Epithelial cell of esophagus (primary cell): Measurements from ENCODE around the gene MARF1.

Experiments
- DNase-seq: peaks from one replicate; pipeline ENCODE4 v3.0.0; 2010; ENCODE audit warnings: low read depth
- H3K4me3 ChIP-seq: 2 replicates; pipeline ENCODE4 v1.5.1; 2011; ENCODE audit warnings: mild to moderate bottlenecking, low read length, control low read depth
- CTCF ChIP-seq: IDR thresholded peaks from 2 replicates; pipeline ENCODE4 v1.5.1; 2011; ENCODE audit warnings: low read depth, mild to moderate bottlenecking, low read length, control low read depth, inconsistent platforms; ENCODE audit not compliant: insufficient read depth; ENCODE audit errors: missing control alignments

Gene MARF1

DNA sequence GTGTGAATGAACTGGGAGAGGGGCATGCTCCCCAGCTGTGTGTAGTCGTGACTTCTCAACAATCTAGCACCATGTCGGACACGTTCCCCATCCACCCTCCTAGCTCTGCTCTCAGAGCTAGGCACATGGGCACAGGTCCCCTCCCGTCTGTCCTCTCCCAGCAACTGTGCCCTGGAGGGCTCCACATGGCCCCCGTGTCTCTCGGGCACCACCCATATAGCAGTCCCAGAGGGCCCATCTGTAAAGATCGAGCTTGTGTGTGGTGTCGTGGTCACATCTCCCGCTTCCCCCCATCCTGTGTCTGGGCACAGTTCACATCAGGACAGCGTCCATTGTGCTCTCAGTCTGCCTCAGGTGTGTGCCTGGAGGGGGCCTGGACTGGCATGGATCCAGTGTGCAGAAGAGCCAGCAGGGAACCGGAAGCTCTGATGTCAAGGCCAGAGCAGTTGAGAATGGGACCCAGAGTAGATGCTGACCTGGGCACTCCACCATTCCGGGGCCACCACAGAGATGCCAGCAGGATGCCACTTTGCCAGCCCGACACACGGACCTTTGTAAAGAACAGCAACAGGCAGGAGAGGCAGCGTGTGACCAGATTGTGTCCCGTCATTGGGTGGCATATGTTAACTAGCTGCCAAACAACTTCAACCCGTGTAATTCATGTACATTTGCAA, 55.7 kb downstream of the MARF1 start:
- TF ChIP-seq CTCF = no peak
- no peak overlapping the region for H3K4me3 ChIP-seq
- no peak for DNase-seq

- H3K4me3 ChIP-seq = no peak overlapping the region
- no peak for DNase-seq
- no peak for TF ChIP-seq CTCF
Measured at GRCh38 chr16:15586716-15587115, 56.2 kb downstream of the MARF1 start.

GRCh38 chr16:15585956-15586355, 57.0 kb downstream of the MARF1 start:
- no peak for TF ChIP-seq CTCF
- no peak for DNase-seq
- H3K4me3 ChIP-seq = no peak overlapping the region

DNA sequence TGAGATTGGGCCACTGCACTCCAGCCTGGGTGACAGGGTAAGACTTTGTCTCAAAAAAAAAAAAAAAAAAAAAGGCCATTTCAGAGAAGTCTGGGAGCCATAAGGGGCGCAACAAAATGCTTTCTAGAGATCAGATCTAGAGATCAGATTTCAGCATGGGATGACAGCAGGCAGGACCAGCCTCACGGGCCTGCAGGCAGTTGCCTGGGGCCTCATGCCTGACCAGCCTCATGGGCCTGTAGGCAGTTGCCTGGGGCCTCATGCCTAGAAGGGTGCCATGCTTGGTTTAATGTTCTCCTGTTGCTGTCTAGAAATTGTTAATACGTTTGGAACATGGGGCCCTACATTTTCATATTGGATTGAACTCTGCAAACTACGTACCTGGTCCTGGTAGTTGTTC, 59.4 kb downstream of the MARF1 start:
- no peak for DNase-seq
- no peak for TF ChIP-seq CTCF
- no peak overlapping the region for H3K4me3 ChIP-seq

GRCh38 chr16:15581127-15581815, 61.7 kb downstream of the MARF1 start:
- no peak for TF ChIP-seq CTCF
- no peak for DNase-seq

GRCh38 chr16:15578824-15579223, 64.1 kb downstream of the MARF1 start:
- no peak for DNase-seq
- no peak overlapping the region for H3K4me3 ChIP-seq
- no peak for TF ChIP-seq CTCF

More at GRCh38 chr16:15581127-15581815, 61.7 kb downstream of the MARF1 start:
- no peak overlapping the region for H3K4me3 ChIP-seq
